Non-pigmented ciliary epithelial cell (primary cell): ENCODE measurements around the gene ATM.
"Not testable (repeated sequence)": the region's sequence is repeated elsewhere in the genome, so short reads cannot be mapped to it uniquely, and the experiment has no call there.

Experiments
- DNase-seq: peaks from one replicate; pipeline ENCODE4 v3.0.0-alpha.2; 2010; ENCODE audit warnings: low read depth

Gene ATM

DNA sequence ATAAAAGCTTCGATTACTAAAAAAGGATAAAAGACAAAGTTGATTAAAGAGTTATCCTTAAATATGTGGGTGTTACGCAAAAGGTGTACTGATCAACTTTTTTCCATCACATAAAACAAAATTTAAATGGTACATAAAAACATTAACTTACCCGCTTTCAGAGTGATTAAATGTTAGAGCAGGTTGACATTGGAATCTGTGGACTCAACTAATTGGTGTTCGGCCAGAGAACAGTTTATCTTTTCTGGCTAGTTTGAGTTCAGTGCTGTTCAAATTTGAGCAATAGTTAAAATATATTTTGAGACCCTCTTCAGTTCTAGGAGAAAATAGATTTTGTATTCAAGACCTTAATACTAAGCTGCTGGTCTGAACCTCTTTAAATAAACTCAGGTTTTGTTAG lies 56.1 kb downstream of the ATM start:
- DNase-seq, result no peak

DNA sequence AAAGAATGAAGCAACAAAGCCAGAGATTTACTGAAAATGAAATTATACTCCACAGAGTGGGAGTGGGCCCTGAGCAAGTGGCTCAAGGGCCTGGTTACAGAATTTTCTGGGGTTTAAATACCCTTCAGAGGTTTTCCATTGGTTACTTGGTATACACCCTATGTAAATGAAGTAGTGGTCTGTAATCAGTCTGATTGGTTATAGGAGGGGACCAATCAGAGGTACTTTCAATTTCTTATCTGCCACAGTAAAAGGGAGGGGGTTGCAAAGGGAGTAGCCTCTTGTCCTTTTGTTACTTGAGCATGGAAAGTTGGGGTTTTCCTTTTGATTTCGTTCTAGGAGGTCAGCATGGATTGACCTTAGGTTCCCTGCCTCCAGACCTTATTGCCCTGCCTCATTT lies 63.5 kb downstream of the ATM start:
- no peak for DNase-seq

DNA sequence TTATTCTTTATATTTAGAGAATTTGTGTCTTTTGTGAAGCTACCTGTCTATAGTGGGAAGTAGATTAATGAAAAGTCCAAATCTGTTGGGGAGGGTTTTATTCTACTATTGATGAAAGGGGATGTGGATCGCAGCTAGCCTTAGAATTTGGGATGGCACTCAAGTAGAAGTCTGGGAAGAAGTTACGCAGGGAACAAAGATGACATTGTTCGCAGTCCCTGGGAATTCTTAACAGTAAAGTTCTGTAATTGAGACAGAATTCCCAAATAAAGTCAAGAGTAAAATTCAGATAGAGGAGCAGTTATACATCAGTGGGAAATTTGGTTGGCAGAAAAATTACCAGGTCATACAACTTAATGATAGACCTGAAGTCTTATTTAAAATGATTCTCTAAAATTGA lies 64.1 kb downstream of the ATM start:
- no peak for DNase-seq

DNA sequence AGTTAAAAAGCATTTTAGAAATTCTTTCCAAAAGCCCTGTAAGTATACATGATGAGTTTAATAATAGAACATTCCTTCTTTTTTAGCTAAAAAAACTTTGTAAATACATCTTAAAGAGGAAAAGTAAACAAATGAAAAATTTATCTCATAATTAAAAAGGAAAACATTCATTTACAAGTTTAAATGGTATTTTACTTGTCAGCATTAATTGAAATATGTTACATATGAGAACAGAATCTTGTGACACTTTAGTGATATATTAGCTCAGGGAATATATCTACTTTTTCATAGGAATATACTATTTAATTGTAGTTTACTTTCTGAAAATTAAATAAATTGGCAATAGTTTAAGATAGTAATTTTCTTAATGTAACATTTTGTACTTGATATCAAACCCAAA lies 66.2 kb downstream of the ATM start:
- DNase-seq, result not testable (repeated sequence)

DNA sequence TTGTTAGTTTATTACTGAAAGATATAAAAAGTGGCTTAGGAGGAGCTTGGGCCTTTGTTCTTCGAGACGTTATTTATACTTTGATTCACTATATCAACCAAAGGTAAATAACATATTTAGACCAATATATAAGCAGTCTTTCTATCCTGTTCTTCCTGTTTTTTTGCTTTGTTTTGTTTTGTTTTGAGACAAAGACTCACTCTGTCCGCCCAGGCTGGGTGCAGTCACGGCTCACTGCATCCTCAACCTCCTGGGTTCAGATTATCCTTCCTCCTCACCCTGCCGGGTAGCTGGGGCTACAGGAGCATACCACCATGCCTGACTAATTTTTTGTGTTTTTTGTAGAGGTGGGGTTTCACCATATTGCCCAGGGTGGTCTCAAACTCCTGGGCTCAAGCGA lies 66.8 kb downstream of the ATM start:
- DNase-seq, result no peak

DNA sequence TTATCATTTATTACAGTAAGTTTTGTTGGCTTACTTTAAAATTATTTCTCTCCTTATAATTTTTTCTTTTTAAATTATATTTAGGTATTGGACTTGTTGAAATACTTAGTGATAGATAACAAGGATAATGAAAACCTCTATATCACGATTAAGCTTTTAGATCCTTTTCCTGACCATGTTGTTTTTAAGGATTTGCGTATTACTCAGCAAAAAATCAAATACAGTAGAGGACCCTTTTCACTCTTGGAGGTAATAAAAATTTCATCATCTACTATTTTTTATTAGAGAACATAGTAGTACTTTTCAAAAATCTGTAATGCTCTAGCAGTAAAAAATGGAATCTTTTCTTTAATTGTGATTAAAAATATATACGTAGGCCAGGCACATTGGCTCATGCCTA lies 70.4 kb downstream of the ATM start:
- no peak for DNase-seq

GRCh38 chr11:108302121-108302785 lies 79.4 kb downstream of the ATM start:
- DNase-seq, result peak; percentile 17

GRCh38 chr11:108307751-108308150 lies 84.9 kb downstream of the ATM start:
- DNase-seq, result no peak

GRCh38 chr11:108313444-108313843 lies 90.6 kb downstream of the ATM start:
- no peak for DNase-seq

DNA sequence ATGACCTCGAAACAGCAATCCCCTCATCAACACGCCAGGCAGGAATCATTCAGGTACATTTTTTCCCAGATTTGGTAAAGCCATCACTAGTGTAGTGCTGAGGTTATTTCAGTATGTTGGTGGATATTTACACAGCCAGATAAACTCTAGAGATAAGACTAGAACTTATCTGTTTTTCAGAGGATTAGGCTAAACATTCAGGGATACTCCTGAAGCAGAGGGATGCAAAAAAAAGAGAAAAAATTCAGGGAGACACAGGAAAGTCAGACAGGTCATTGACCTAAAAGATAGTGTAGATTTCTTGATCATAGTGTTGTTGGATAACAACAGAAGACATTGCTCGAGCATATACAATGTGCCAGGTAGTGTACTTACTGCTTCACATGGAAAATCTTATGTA lies 93.2 kb downstream of the ATM start:
- DNase-seq, result no peak

- DNase-seq, result no peak
These were observed 96.8 kb downstream of the ATM start for GRCh38 chr11:108319541-108320145.

DNA sequence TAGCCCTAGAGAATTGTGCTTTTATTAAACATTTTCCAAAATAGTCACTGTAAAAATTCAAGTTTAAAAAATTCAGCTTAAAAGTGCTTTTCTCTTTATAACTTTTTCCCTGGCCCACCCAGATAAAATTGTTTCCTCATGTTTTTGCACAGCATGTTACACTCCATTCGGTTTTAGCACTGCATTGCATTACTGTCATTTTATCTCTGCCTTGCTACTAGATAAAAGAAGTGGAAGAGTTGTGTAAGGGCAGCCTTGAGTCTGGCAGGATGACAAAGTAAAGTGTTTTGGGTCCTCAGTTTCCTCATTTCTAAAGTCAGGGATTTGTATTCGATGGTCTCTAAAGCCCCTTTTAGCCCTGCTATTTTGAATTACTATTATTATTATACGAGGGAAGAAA lies 99.8 kb downstream of the ATM start:
- no peak for DNase-seq

GRCh38 chr11:108324587-108324986 lies 101.7 kb downstream of the ATM start:
- no peak for DNase-seq

DNA sequence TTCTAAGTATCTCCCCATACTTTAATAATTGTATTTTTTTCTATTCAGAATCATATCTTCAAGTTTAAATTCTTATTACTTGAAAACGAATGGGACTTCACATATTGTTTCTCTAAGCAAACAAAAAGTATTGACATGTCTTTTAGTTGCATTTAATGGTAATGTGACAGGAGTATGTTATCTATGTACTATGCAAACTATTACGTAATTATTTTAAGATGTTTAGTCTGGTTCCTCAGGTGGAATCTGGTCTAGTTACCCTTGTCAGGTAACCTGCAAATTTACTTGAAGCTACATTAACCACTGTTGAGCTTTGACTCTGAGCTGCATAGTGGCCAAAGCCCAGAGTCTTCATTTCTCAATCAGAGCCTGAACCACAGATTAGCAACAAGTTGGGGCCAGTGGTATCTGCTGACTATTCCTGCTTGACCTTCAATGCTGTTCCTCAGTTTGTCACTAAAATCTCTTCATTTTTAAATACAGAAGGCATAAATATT lies 110.6 kb downstream of the ATM start:
- no peak for DNase-seq

DNA sequence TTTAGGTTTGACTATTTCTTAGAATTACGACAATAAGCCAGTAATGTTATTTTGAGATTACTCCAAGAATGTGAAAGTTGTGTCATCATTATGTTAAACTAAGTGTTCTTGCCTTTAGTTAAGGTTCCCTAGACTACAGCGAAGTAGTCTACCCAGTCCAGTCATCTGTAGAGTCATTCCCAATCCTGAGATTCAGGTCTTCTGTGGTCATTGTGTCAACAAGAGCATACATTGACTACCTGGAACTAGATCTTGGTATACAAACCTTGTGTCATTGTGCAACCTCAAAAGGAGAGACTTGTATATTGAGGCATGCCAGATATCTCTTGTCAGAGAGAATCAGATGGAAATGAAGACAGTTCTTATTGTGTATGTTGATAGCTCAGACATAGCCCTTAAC lies 115.9 kb downstream of the ATM start:
- DNase-seq, result no peak

GRCh38 chr11:108340973-108341372 lies 118.1 kb downstream of the ATM start:
- no peak for DNase-seq

DNA sequence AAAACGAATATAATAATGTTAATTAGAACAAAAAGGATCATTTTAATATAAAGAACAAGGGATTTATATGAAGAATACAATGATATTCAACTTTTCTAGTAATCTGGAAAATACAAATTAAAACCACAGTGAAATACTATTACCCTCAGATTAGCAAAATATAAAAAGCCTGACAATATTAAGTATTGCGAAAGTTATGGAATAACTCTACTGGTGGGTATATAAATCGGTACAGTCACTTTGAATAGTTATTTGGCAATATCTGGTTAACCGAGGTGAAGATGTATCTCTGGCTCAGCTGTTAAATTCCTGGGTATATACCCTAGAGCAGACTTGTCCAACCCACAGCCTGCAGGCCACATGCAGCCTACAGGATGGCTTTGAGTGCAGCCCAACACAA lies 118.8 kb downstream of the ATM start:
- DNase-seq, result no peak

DNA sequence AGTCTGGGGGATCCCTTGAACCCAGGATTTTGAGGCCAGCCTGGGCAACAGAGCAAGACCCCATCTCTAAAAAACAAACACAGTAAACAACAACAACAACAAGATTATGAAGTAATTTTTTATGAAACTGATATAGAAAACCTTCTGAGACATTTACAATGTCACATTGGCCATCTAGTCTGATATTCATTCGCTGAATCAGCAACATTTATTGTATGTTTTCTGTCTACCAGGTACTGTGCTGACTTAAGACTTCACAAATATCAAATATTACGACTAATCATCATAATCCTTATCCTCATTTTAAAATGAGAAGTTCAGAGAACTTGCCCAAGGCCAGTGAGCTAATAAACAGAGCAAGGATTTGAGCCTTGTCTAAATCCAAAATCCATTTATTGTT lies 120.8 kb downstream of the ATM start:
- no peak for DNase-seq

- no peak for DNase-seq
These were observed 122.9 kb downstream of the ATM start for GRCh38 chr11:108345767-108346166.

DNA sequence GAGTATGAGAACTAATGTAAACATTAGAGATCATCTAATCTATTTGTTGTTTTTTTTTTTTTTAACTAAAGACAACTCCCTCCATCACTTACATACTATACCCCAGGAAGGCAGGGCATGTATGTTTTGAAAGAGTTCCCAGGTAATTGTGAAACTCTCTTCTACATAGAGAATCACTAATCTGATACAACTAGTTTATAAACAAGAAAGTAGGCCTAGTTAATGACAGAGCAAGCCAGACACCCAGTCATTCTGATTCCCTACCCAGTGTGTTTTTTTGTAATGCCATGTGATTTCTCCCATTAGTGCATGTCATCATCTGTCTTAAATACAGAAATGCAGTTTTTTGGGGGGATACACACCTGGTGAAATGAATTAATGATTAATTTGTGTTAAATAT lies 123.6 kb downstream of the ATM start:
- no peak for DNase-seq

DNA sequence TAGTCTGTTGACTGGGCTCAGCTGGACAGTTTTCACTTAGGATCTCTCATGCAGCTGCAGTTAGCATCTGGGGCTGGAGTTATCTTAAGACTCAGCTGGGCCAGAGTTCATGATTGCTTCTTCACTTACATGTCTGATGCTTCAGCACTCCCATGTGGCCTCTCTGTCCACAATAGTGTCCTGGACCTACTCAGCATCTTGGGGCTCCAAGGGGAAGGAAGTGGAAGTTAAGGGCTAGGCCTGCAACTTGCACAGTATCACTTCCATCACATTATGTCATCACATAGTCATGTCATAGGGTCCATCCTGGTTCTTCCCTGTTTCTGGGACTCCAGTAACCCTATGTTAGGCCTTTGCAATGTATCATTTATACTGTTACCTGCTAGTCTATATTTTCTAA lies 128.6 kb downstream of the ATM start:
- no peak for DNase-seq

GRCh38 chr11:108364159-108364558 lies 141.3 kb downstream of the ATM start:
- peak; percentile 20 for DNase-seq

- no peak for DNase-seq
These were observed 145.3 kb downstream of the ATM start for GRCh38 chr11:108368134-108368533.

DNA sequence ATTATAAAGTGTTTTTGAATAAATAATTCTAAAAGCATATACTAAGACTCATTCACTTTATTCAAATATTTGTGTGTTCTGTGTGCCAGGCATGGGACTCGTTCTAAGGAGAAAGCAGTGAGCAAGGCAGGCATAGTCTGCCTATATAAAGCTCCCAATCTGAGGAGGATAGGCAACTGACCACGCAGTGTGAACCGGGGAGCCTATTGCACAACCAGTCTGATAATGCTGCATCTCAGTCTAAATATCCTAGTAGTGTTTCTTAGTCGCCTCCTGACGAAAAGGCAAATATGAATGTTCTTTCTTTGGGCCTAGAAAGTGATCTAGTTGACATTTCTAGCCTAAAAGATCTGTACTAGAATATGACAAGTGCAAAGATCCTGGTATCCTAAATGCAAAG lies 146.2 kb downstream of the ATM start:
- DNase-seq, result no peak
